ENCODE measurements around the gene NDUFS6. TPM values are rescaled to one million over a fixed set of nuclear protein-coding genes. Genes with fewer than 3 reads are reported as not detected.

NDUFS6 gene
- total RNA-seq, 2 donors from 2014 or later = 84.2 to 86.1 TPM

DNA sequence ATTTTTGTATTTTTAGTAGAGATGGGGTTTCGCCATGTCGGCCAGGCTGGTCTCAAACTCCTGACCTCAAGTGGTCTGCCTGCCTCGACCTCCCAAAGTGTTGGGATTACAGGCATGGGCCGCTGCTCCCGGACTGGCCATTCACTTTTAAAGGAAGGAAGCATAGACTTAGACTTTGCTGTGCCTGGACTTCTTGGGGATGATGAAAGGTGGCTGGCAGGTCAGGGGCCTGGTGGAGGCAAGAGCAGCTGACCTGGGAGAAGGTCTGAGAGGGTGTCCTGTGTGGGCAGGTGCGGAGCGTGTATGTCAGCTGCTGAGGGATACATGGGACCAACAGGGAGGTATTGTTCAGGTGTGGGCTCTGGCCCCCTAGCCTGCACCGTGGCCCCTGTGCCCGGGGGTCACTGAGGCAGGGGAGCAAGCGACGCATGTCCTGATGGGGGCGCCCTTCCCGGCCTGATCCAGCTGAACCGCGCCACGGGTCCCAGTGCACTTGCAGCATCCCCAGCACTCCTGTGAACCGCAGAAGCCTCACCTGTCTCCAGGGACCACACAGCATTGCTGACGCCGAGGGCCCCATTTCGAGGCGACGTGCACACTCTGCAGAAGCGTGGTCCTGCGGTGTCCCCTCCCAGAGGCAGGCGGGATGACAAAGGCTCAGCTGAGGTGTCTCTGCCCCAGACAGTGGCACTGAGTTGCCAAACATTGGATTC, 23.1 kb downstream of the NDUFS6 start:
- DNase-seq = no peak
- ATAC-seq = no peak
- intact Hi-C loops (cut with DNase I) = no loop called here

DNA sequence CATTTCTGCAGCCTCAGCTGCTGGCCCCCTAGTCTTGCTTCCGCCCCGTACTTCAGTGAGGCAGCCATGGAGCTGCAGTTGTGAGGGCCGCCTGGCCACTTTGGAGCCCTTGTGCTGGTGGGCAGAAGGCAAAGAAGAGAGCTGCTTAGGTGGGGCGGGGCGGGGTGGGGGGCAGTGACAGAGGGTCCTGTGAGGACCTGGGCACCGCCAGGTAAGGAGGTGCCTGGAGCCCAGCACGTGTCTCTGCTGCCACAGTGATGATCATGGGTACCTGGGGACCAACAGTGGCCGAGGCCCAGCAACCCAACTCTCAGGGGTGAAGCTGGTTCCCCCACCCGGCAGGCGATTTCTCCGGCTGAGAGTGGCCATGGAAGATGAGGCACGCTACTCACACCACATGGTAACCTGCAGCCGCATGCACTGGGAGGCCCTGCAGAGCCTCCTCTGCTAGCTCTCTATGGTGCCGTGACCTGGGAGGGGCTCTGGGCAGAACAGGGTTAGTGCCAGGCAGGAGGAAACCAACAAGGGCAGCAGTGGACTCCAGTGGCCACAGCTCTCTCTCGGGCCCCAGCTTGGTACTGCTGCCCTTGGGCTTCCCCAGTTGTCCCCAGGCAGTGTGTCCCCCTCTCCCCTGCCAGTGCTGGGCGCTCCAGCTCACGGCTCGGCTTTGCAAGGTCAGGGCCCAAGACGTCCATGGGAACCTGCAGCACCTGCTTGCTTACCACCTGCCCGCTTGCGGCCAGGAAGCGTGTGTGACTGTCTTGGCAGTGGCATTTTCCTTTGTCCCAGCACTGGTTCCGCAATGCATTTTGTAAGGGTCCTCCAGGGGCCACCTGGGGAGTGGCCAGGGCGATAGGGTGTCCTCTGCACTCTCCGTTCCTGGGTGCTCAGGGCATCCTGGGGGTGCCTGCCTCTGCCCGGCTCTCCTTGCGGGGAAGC, 24.0 kb downstream of the NDUFS6 start:
- intact Hi-C loops (cut with DNase I) = no loop called here
- ATAC-seq = no peak
- DNase-seq = no peak

DNA sequence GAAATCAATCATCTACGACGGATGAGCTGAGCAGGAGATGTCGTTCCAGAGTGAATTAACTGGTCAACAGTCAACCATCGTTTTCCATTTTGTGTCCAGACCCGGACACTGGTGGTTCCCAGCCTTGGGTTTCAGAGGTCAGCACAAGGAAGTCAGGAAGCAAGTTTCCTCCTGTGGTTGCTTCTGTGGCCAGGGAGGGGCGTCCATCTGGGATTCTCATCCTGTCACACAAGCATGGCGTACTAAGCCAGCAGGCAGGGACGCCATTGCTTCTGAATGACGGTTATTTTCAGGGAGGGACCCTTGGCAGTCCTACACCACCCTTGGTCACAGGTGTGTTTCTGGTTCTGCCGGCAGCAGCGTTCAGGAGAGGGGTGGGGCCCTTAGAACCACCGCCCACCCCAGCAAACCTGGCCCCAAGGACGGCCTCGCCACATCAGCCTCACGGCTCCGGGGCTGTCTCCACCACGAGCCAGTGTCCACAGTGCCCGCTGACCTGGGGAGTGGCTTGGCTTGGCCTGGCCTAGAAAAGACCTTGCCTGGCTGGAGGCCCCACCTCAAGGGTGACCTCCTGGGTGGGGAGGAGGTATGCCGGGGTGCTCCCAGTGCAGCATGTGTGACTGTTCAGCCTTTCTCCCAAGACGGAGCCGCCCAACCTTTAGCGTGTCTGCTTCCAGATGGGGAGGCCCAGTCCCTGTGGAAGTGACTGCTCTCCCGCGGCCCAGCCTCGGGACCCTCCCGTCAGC, 25.2 kb downstream of the NDUFS6 start:
- intact Hi-C loops (cut with DNase I) = no loop called here
- ATAC-seq (no peak), DNase-seq (no peak)

DNA sequence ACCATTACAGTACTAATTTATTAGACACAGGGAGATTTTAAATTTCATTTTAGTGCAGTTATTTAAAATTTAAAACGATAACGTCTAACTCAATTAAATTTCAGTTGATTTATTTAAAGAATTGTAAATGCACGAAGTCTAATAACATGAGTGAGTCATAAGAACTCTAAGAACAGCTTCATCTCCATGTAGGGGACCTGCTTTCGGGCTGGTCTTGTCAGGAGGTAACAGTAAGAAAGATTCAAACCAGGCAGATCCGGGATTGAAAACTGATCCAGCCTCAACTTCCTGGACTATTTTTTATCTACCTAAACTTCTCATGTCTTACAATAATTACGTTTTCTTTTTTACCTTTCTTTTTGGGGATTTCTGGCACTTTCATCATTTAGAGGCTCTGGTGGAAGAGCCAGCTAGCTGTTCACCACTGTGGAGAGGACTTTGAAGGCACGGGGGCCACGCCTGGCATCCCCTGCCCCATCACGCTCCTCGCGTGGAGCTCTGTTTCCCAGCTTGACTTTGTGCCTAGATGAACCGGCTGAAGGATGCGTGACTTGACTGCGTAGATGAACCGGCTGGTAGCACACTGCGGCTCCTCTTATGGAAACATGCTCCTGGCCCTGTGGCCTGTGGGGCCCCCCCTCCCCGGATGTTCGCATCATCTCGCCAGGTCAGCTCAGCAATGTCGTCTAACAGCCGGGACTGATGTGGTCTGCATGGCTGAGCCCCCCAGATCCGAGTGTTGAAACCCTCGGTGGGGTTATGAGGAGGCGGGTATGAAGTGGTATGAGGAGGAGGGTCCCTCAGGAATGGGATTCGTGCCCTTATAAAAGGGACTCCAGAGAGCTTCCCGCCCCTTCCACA, 26.0 kb downstream of the NDUFS6 start:
- DNase-seq (no peak), ATAC-seq (no peak)
- intact Hi-C loops (cut with DNase I) = no loop called here

DNA sequence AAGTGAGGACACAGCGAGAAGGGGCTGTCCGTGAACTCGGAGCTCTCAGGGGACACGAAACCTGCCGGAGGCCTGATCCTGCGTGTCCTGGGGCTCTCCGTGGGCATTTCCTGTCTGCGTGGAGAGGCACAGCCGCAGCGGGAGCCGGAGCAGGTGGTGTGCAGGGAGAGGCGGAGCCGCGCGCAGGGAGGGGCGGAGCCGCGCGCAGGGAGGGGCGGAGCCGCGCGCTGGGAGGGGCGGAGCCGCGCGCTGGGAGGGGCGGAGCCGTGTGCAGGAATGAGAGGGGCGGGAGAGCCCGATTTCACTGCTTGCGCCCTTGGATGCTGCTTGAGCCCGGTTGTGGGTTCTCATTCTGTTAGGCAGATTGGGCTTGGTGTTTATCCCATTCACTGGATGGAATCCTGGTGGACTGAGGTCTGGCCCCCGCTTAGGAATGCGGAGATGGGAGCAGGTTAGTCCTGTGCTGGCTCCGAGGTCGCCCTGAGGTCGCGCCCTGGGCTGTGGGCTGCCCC, 26.7 kb downstream of the NDUFS6 start:
- ATAC-seq = no peak
- intact Hi-C loops (cut with DNase I) = no loop called here
- DNase-seq = no peak

DNA sequence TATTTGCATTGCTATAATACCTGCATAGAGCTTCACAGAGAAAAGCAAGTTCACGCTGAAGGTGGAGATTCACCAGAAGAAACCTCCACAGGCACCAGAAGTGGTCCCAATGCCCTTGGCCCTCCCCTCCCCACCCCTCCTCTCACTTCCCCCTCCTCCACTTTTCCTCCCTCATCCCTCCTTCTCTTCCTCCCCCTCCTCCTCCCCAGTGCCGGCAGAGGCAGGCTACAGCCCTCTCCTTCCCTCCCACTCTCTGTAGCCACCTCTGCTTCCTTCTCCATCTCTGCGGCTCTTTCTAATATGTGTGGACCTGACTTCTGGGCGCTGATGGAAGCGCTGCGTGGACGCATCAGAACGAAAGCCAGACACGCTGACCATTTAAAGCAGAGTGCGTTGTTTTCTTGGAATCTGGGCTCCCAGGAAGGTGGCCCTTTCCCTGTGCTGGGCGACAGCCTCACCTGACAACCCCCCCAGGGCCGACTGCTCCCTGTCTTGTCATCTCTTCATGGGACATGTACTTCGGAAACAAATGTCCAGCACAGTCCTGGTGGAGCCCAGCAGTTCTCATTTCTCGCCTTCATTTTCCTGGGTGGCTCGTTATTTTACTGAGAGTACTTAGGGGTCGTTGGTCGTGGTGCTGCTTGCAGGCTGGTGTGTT, 29.5 kb downstream of the NDUFS6 start:
- intact Hi-C loops (cut with DNase I) = no loop called here

DNA sequence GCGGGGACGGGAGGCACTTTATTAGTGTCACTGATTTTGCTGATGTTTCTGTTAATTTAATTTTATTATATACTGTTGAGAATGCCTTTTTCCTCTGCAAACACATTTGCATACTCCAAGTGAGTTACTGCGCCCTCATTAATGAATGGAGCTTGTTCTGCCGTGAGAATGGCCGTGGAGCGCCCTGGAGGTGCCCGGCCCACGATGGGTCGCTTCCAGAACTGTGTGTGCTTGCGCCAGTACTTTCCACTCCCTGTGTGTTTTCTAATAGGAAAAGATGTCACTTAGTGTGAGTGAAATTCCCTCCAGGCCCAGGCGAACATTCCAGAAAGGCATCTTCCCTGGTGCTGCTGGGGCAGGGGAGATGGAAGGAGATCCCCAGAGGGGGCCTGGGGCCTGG, 30.1 kb downstream of the NDUFS6 start:
- no peak for DNase-seq
- intact Hi-C loops (cut with DNase I) = no loop called here
- no peak for ATAC-seq

More for the DNA sequence above, 29.5 kb downstream of the NDUFS6 start:
- DNase-seq (no peak), ATAC-seq (no peak)

DNA sequence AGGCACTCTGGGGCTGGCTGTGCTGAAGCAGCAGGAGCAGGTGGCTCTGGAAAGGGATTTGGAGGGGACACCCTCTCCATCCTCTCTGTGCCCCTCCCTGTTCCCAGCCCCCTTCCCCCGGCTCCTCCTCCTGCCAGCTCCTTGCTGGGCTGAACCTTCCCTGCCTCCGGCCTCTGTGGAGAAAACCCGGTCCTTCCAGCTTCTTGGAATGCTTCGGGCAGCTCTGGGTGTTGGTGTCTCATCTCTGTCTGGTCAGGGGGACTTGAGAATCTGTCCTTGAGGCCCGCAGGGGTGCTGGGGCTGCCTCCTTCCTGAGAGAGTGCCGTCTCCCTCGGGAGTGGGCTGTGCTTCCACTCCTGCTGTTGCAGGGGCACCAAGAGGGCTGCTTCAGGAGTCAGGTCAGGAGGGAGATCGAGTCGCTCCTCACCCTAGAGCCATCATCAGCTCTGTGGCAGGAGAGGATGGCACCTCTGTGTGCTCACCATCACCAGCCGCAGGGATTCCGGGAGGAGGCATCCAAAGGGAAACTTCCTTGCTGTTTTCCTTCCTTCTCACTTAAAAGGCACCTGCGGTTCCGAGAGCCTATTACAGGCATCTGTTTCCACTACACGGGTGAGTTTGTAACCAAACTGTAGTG, 30.6 kb downstream of the NDUFS6 start:
- intact Hi-C loops (cut with DNase I) = no loop called here
- DNase-seq (no peak), ATAC-seq (no peak)

DNA sequence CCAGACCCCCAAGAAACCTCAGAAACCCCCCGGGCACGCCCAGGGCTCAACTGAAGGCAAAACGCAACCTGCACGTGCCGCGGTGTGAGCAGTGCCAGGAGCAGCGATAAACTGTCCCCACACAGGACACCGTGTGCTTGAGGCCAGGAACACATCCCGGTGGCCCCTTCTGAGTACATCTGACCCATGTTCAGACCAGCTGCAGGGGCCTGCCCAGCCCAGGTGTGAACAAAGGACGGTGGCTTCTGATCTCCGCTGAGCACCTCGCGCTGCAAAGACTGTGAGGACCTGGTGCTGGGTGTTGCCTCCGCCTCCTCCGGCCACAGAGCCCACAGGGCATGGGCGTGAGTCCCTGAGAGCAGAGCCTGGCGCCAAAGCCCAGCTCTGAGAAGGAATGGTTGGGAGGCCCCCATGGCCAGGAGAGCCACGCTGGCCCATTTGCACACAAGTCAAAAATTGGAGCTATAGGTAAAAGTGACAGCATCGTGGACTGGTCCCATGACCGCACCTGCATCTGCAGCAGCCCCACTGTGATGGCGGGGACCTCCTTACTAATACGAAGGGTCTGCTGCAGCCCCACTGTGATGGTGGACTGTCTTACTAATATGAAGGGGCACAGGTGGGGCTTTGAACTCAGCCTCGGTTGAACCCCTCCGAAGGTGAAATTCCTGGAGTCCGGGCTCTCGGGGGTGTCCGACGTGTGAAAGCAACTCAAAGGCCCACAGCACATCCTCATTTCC, 31.5 kb downstream of the NDUFS6 start:
- intact Hi-C loops (cut with DNase I) = no loop called here
- DNase-seq (no peak), ATAC-seq (no peak)

DNA sequence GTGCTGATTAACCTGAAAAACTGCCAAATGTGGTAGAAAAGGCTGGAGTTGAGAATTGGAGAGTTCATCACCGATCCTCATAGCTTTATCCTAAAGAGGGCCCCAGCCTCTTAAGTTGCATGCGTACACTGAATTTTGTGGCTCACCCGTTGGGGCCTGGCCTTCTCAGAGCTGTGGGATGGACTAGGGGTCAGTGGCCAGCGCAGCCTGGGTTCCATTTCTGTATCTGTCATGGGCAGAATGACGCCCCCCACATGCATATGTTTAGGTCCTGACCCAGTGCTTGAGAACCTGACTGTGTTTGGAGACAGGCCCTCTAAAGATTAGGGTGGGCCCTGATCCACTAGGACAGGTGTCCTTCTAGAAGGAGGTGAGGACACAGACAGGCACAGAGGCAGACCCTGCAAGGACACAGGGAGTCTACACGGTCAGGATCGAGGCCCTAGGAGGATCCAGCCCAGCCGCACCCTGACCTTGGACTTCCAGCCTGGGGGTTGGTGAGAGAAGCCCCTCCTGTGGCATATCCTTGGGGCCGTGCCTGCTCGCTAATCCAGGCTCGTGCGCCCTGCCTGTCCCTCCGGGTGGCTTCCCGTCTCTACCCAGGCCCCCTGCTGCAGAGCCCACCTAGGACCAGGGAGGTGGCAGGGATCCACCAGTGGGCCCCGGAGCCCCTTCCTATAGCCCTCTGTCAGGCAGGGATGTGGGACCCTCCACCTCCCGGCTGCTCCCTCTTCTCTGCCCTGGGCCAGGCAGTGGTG, 32.2 kb downstream of the NDUFS6 start:
- ATAC-seq = no peak
- no peak for DNase-seq
- intact Hi-C loops (cut with DNase I) = no loop called here

DNA sequence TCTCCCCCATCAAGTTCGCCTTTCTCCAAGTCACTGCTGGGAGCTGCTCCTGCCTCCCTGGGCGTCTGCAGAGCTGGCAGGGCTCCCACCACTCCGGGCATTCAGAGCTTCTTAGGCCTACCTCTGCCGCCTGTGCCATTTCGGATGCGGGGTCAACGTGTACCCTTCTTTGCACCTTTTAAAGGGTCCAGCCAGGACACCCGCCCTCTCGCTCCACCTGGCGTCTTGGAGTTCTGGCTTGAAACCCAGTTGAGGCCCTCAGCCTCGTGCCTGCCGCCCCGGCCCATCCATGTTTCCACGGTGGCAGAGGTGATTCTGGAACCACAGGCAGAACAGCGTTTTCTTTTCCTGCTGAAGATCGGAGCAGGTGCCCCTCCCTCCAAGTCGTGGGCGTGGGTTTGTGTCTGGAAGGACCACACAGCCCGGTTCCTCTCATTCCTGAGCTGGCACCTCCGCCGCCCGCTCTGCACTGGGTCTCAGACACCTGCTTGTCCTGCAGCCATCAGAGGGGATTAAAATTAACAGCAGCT, 32.9 kb downstream of the NDUFS6 start:
- DNase-seq = no peak
- intact Hi-C loops (cut with DNase I) = no loop called here
- no peak for ATAC-seq

DNA sequence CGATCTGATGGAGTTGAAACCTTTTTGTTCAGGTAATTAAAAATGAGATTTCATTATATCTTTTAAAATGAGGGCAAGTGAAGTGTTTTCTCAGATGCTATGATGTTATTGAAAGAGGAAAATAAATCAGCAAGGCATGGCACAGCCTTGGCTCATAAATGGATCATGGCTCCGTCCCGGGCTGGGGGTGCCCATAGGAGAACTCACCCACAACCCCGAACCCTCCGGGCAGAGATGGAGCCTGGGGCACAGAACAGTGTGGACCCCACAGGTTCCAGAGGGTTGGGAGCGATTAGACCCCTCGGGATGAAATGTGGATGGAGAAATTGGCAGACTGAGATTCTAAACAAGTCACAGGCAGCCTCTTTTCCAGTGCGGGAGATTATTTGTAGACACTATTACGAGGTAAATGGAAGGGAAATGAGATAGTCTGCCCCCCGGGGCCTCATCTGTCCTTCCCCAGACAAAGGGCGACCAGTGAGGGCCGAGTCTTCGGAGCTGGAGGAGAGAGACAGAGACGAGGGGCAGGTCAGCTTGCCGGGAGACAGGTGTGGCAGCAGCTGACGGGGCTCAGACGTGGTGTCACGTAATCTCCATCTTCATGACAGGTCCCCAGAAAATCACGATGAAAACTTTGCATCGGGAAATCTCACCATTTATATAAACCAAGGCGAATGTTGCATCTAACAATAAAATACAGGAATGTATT, 33.7 kb downstream of the NDUFS6 start:
- DNase-seq (no peak), ATAC-seq (no peak)
- intact Hi-C loops (cut with DNase I) = no loop called here

DNA sequence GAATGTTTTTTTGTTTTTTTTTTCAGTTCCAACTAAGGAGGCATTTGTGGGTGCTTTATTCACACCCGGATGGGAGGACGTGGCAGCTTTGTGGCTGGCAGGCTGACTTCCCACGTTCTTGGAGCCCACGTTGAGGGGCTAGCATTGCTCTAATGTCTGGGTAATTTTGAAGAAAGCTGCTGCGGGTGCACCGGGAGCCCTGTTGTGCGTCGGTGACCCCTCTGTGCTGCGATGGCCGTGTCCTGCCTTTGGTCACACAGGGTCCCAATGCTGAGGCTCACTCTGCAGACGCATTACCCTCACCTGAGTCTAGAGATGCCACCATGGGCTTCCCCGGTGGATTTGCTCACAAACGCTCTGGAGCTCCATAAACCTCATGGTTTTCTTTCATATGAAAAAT, 34.2 kb downstream of the NDUFS6 start:
- ATAC-seq (no peak), DNase-seq (no peak)
- intact Hi-C loops (cut with DNase I) = no loop called here

DNA sequence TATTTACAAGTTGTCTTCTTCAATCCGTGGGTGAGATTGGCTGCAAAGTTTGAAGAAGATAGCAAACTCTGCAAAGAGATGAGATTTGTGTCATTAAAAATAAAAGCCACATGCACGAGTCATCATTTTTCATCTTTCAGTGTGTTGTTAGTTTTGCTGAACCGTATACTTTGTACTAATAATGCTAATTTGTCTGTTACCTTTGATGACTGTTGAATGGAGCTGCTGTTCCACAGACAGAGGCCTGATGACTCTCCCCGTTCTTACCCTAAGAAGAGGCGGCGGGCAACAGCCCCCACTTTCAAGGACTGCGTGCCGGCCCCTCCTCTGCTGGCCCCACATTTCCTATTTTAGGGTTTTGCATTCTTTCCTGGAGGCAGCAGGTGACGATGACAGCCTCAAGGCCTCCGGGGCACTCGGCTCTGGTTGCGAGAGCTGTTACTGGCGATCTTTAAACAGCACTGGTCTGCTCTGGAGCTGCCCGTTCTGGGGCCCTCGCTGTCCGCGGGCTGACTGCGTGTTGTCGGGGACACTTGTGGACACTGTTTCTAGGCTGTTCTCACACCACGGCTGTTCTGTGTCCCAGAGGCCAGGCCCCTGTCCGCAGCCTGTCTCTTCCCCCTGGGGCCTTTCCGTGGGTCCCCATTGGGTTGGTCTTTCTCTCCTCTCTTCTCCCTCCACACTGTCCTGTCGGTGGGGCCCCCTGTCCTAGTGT, 35.1 kb downstream of the NDUFS6 start:
- intact Hi-C loops (cut with DNase I) = no loop called here
- no peak for DNase-seq
- peak; percentile 29 to 64 for ATAC-seq
